ENCODE data around the gene NEK4. TPM values are rescaled to one million over a fixed set of nuclear protein-coding genes. Genes with fewer than 3 reads are reported as not detected.

Gene NEK4
- total and polyA plus RNA-seq, 2 of the 13 experiments (the other 11 are each of a cell fraction or from before 2014, with no cell fraction given): 16.5 to 38.0 TPM

DNA sequence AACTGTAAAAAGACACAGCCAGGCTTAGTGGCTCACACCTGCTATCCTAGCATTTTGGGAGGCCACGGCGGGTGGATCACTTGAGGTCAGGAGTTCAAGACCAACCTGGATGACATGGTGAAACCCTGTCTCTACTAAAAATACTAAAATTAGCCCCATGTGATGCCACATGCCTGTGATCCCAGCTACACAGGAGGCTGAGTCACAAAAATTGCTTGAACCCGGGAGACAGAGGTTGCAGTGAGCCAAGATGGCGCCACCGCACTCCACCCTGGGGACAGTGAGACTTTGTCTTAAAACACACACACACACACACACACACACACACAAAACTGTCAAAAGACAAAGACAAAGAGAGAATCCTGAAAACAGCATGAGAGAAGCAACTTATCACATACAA, 46.8 kb downstream of the NEK4 start:
- no peak for ATAC-seq
- no peaks in the 10 kb centered on the region for H3K79me2 ChIP-seq (ENCODE audit: insufficient read depth, low read length)
- H3K4me1 ChIP-seq (ENCODE audit: insufficient read depth, low read length): peaks cover 20% of the 10 kb centered on the region
- H3K27ac ChIP-seq (ENCODE audit: extremely low read length, insufficient read depth, low read length): peak overlapping the region; percentile 20
- no TSS peak for BruUV-seq (replicated peaks)
- peaks cover 4% of the 10 kb centered on the region; the same call in 1 of the 2 replicates for H3K9me3 ChIP-seq (ENCODE audit: low read length)
- FAIRE-seq: no peak
- POLR2A ChIA-PET: interaction anchor here (1.6 kb wide), 1 partner anchor 19 kb away, joined by 6 read pairs; no protein-coding TSS in a partner anchor
- 92% methylated on average over 5 of the region's 5 CpGs for WGBS (ENCODE audit: low lambda C conversion rate)
- TF ChIP-seq SAFB2 (CRISPR knock-in tag; IDR thresholded peaks at IDR 0.05; ENCODE audit: borderline replicate concordance, low read depth): no peak
- TF ChIP-seq MTA1 (CRISPR knock-in tag; IDR thresholded peaks at IDR 0.05; ENCODE audit: borderline replicate concordance): no peak
- no peak for TF ChIP-seq SKI (IDR thresholded peaks at IDR 0.05; ENCODE audit: partially characterized antibody)
- TF ChIP-seq, protein P1, sequence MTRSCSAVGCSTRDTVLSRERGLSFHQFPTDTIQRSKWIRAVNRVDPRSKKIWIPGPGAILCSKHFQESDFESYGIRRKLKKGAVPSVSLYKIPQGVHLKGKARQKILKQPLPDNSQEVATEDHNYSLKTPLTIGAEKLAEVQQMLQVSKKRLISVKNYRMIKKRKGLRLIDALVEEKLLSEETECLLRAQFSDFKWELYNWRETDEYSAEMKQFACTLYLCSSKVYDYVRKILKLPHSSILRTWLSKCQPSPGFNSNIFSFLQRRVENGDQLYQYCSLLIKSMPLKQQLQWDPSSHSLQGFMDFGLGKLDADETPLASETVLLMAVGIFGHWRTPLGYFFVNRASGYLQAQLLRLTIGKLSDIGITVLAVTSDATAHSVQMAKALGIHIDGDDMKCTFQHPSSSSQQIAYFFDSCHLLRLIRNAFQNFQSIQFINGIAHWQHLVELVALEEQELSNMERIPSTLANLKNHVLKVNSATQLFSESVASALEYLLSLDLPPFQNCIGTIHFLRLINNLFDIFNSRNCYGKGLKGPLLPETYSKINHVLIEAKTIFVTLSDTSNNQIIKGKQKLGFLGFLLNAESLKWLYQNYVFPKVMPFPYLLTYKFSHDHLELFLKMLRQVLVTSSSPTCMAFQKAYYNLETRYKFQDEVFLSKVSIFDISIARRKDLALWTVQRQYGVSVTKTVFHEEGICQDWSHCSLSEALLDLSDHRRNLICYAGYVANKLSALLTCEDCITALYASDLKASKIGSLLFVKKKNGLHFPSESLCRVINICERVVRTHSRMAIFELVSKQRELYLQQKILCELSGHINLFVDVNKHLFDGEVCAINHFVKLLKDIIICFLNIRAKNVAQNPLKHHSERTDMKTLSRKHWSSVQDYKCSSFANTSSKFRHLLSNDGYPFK (CRISPR knock-in tag; IDR thresholded peaks at IDR 0.05; ENCODE audit: borderline replicate concordance): no peak
- TF ChIP-seq ZKSCAN1 (IDR thresholded peaks at IDR 0.05; ENCODE audit: low read length): no peak
- TF ChIP-seq ZNF234 (CRISPR knock-in tag; conservative IDR thresholded peaks at IDR 0.05): no peak
- TF ChIP-seq, protein P2, sequence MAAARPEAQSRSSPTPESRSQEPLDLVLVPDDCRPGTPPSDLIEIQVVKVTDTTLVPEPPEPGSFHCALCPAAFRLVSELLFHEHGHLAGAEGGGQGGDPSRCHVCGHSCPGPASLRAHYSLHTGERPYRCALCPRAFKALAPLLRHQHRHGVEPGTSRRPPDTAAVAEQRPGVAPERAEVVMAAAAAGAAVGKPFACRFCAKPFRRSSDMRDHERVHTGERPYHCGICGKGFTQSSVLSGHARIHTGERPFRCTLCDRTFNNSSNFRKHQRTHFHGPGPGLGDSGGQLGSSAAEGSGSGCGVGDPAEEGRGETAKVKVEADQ (CRISPR knock-in tag; IDR thresholded peaks at IDR 0.05; ENCODE audit: borderline replicate concordance): no peak
- TF ChIP-seq, protein P3, sequence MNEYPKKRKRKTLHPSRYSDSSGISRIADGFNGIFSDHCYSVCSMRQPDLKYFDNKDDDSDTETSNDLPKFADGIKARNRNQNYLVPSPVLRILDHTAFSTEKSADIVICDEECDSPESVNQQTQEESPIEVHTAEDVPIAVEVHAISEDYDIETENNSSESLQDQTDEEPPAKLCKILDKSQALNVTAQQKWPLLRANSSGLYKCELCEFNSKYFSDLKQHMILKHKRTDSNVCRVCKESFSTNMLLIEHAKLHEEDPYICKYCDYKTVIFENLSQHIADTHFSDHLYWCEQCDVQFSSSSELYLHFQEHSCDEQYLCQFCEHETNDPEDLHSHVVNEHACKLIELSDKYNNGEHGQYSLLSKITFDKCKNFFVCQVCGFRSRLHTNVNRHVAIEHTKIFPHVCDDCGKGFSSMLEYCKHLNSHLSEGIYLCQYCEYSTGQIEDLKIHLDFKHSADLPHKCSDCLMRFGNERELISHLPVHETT (CRISPR knock-in tag; conservative IDR thresholded peaks at IDR 0.05): no peak
- TF ChIP-seq, protein P4, sequence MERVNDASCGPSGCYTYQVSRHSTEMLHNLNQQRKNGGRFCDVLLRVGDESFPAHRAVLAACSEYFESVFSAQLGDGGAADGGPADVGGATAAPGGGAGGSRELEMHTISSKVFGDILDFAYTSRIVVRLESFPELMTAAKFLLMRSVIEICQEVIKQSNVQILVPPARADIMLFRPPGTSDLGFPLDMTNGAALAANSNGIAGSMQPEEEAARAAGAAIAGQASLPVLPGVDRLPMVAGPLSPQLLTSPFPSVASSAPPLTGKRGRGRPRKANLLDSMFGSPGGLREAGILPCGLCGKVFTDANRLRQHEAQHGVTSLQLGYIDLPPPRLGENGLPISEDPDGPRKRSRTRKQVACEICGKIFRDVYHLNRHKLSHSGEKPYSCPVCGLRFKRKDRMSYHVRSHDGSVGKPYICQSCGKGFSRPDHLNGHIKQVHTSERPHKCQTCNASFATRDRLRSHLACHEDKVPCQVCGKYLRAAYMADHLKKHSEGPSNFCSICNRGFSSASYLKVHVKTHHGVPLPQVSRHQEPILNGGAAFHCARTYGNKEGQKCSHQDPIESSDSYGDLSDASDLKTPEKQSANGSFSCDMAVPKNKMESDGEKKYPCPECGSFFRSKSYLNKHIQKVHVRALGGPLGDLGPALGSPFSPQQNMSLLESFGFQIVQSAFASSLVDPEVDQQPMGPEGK (CRISPR knock-in tag; IDR thresholded peaks at IDR 0.05): no peak
- TF ChIP-seq HNRNPL (IDR thresholded peaks at IDR 0.05; ENCODE audit: low read depth, low read length): no peak
- no peak for TF ChIP-seq ZNF180 (CRISPR knock-in tag; IDR thresholded peaks at IDR 0.05; ENCODE audit: borderline replicate concordance, low read depth)
- no peak for TF ChIP-seq ZNF614 (CRISPR knock-in tag; IDR thresholded peaks at IDR 0.05; ENCODE audit: borderline replicate concordance)
- TF ChIP-seq ZZZ3 (CRISPR knock-in tag; IDR thresholded peaks at IDR 0.05; ENCODE audit: borderline replicate concordance): no peak
- TF ChIP-seq ARNTL (CRISPR knock-in tag; IDR thresholded peaks at IDR 0.05): no peak
- no peaks in the 10 kb centered on the region for H3K27me3 ChIP-seq (ENCODE audit: control insufficient read depth in 1 of 2, insufficient read depth in 2 of 2, low read length in 2 of 2)
- H3K4me2 ChIP-seq (ENCODE audit: low read depth, low read length): no peak overlapping the region
- intact Hi-C loops (cut with micrococcal nuclease; ENCODE audit: unreplicated experiment): no loop called here
- H3K9ac ChIP-seq (ENCODE audit: insufficient read depth, low read depth, low read length): no peak overlapping the region
- DNase-seq (ENCODE audit: low spot score): no peak
- in situ Hi-C loops (cut with HindIII; ENCODE audit: extremely low pct_ligation_motif_present, low pct_unique_long_range_greater_than_20kb): no loop called here
- no peaks in the 10 kb centered on the region for H4K20me1 ChIP-seq (ENCODE audit: insufficient read depth, low read length)
- no peak overlapping the region for H2AFZ ChIP-seq (ENCODE audit: low read length)
- H3K4me3 ChIP-seq (replicated peaks in 1 of 3; ENCODE audit: insufficient read depth in 1 of 3, low read depth in 2 of 3, low read length in 3 of 3): no peak overlapping the region
- H3K36me3 ChIP-seq (replicated peaks in 1 of 2; ENCODE audit: control insufficient read depth in 1 of 2, insufficient read depth in 2 of 2, low read length in 2 of 2): peaks cover 0 to 2% of the 10 kb centered on the region in 2 experiments; a peak in 1 of 5 replicates
- CTCF ChIA-PET (ENCODE audit: low intra/inter-chr PET ratio, low total read pairs): no interaction called here

Measured in HepG2 (cell line).